ENCODE data around the gene PTPRA. TPM values are rescaled to one million over a fixed set of nuclear protein-coding genes. Genes with fewer than 3 reads are reported as not detected.

The PTPRA gene, protein sequence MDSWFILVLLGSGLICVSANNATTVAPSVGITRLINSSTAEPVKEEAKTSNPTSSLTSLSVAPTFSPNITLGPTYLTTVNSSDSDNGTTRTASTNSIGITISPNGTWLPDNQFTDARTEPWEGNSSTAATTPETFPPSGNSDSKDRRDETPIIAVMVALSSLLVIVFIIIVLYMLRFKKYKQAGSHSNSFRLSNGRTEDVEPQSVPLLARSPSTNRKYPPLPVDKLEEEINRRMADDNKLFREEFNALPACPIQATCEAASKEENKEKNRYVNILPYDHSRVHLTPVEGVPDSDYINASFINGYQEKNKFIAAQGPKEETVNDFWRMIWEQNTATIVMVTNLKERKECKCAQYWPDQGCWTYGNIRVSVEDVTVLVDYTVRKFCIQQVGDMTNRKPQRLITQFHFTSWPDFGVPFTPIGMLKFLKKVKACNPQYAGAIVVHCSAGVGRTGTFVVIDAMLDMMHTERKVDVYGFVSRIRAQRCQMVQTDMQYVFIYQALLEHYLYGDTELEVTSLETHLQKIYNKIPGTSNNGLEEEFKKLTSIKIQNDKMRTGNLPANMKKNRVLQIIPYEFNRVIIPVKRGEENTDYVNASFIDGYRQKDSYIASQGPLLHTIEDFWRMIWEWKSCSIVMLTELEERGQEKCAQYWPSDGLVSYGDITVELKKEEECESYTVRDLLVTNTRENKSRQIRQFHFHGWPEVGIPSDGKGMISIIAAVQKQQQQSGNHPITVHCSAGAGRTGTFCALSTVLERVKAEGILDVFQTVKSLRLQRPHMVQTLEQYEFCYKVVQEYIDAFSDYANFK
- 32.1 to 40.1 TPM (median 37.5 TPM) in 5 replicates for total RNA-seq (2022; extraction: Qiagen RNA extraction; ENCODE audit: low read depth)

DNA sequence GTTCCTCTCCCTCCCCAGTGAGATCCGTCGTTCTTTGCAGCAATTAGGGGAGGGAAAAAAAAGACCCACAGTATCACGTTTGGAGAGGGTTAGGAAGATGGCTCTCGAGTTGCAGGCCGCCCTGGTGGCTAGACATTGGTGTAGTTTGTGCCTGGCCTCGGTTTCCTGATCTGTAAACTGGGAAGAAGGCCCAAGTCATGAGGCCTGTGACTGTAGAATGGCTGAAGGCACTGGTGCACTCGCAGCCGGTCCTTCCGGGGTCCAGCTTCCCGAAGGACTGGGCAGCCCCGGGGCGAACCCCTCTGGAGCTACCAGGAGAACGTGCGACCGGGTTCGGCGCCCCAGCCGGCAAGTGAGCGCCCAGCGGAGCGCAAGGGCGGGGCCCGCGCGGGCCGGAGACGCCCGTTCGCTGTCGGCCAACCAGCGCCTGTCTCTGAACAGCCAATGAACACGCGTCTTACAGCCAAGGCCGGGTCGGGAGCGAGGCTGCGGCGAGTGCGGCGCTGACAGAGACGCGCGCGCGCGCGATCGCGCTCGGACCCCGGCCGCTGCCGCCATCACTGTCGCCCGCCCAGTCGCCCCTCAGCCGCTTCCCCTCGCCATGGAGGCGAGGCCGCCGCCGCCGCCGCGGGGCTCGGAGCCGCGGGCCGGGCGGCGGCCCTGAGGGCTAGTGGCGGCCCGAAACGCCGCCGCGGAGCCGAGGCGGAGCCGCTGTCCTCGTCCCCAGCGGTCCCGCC lies at the start of gene PTPRA:
TSS of gene PTPRA (plus strand) at position 472 of the 737 bp plus-strand sequence. CDS start 90,797 bp downstream, outside the sequence.

GRCh38 chr20:2840138-2840966 lies 32.9 kb upstream of the PTPRA start, which contains the start of the genes PCED1A and VPS16:
Gene PCED1A (minus strand): TSS chr20:2840655. CDS start chr20:2839912, 743 bp downstream.
Gene VPS16 (plus strand): TSS chr20:2840745. CDS start chr20:2840775, 30 bp downstream.

DNA sequence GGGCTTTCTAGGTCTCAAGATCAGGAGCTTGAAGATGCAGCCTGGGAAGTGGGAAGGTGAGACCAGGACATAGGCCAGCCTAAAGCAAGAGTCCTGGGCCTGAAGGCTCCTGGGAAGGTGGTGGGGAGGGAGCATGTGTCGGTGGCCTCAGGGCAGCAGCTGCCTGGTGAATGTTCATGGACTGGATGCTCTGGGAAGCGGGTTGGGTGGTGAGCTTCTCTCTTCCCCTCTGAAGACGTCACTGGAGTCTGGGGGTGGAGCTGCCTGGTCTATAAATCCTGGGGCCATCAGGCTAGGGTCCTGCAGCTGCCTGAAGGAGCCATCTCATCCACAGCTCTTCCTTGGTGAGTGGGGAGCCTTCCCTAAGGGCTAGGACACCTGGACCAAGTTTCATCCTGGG lies 170.0 kb downstream of the PTPRA start, which contains the start of gene GNRH2:
TSS of gene GNRH2 (plus strand) at position 301 of the 400 bp plus-strand sequence. CDS start 793 bp downstream, outside the sequence.

DNA sequence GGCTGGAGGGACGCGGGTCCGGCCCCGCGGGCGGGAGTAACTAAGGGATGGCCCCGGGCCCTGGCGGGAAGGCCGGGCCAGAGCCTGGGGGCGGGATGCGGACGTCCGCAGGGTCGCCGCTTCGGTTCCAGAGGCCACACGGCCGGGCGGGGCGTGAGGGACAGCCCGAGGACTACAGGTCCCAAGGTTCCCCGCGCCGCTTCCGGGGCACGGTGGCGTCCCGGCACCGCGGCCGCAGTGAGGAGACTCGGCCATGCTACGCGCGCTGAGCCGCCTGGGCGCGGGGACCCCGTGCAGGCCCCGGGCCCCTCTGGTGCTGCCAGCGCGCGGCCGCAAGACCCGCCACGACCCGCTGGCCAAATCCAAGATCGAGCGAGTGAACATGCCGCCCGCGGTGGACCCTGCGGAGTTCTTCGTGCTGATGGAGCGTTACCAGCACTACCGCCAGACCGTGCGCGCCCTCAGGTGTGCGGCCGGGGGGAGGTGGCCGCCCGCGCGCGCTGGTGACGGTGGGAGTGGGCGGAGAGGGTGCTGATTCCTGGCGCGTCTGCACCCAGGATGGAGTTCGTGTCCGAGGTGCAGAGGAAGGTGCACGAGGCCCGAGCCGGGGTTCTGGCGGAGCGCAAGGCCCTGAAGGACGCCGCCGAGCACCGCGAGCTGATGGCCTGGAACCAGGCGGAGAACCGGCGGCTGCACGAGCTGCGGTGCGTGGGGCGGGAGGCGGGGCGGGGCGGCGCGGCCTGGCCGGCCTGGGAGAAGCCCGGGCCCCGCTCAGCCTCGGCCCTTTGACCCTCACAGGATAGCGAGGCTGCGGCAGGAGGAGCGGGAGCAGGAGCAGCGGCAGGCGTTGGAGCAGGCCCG lies 172.8 kb downstream of the PTPRA start, which contains the start of gene MRPS26:
TSS of gene MRPS26 (plus strand) at position 237 of the 861 bp plus-strand sequence. CDS start at position 254, 17 bp downstream.

GRCh38 chr20:3071610-3072529 lies 198.6 kb downstream of the PTPRA start, which contains the start of gene OXT:
Gene OXT (plus strand): TSS chr20:3071620. CDS start chr20:3071656, 36 bp downstream.

DNA sequence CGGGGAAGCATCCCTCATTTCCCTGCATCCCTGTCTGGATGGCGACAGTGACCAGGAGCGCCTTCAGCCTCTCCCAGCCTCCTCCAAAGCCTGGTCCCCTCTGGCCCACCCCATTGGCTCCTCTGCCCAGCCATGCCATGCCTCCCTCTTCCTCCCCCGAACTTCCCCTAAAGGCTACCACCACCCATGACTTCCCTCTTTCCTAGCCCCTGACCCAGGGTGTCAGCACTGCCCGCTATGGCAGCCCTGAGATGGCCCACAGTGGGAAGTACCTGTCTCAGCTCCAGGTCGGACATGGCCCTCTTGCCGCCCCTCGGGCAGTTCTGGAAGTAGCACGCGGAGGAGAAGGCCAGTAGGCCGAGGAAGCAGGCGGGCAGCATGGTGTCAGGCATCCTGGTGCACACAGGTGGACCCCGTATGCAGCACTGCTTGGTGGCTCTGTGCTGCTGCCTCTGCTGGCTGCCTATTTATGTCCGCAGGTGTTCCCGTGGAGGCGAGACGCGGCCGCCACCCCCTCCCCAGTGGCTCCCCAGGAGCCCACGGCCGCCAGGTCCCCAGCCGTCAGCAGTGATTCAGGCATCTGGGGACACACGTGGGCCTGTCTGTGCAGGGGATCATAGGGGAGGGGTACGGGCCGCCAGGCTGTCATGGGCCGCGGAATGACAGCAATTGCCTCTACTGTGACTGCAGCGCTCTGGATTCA lies 211.2 kb downstream of the PTPRA start, which contains the start of gene AVP:
TSS of gene AVP (minus strand) at position 442 of the 703 bp plus-strand sequence. CDS start at position 392, 50 bp downstream.

Other genes with a start within 250 kb of the PTPRA start
- gene NOP56, start 220.8 kb upstream of the PTPRA start, total RNA-seq (2022; extraction: Qiagen RNA extraction; ENCODE audit: low read depth): 593 to 697 TPM (median 621 TPM) in 5 replicates
- 128 to 135 TPM (median 133 TPM) in 5 replicates for gene IDH3B, start 209.3 kb upstream of the PTPRA start, total RNA-seq (2022; extraction: Qiagen RNA extraction; ENCODE audit: low read depth)
- 2.2 to 4.7 TPM (median 2.4 TPM) in 5 replicates for gene EBF4, start 180.7 kb upstream of the PTPRA start, total RNA-seq (2022; extraction: Qiagen RNA extraction; ENCODE audit: low read depth)
- not detected in 5 replicates for gene CPXM1, start 72.9 kb upstream of the PTPRA start, total RNA-seq (2022; extraction: Qiagen RNA extraction; ENCODE audit: low read depth)
- gene C20orf141, start 58.5 kb upstream of the PTPRA start, total RNA-seq (2022; extraction: Qiagen RNA extraction; ENCODE audit: low read depth): 0.22 to 0.55 TPM (median 0.35 TPM) in 4 of 5 replicates, not detected in the other
- not detected in 5 replicates for gene TMEM239, start 57.1 kb upstream of the PTPRA start, total RNA-seq (2022; extraction: Qiagen RNA extraction; ENCODE audit: low read depth)
- gene PCED1A, start 32.8 kb upstream of the PTPRA start, total RNA-seq (2022; extraction: Qiagen RNA extraction; ENCODE audit: low read depth): 20.5 to 32.2 TPM (median 30.2 TPM) in 5 replicates
- gene VPS16, start 32.7 kb upstream of the PTPRA start, total RNA-seq (2022; extraction: Qiagen RNA extraction; ENCODE audit: low read depth): 27.4 to 36.9 TPM (median 31.6 TPM) in 5 replicates
- 0.15 to 0.37 TPM (median 0.20 TPM) in 3 of 5 replicates, not detected in the others for gene GNRH2, start 170.1 kb downstream of the PTPRA start, total RNA-seq (2022; extraction: Qiagen RNA extraction; ENCODE audit: low read depth)
- gene MRPS26, start 172.6 kb downstream of the PTPRA start, total RNA-seq (2022; extraction: Qiagen RNA extraction; ENCODE audit: low read depth): 106 to 168 TPM (median 150 TPM) in 5 replicates
- gene OXT, start 198.1 kb downstream of the PTPRA start, total RNA-seq (2022; extraction: Qiagen RNA extraction; ENCODE audit: low read depth): not detected in 5 replicates
- gene AVP, start 211.2 kb downstream of the PTPRA start, total RNA-seq (2022; extraction: Qiagen RNA extraction; ENCODE audit: low read depth): not detected in 5 replicates